Activated CD4-positive, alpha-beta T cell treated with anti-CD3 and anti-CD28 coated beads, Interleukin-2, Interleukin-4, amounts not matched to agents 100 ng/mL and 50 ng/mL, durations not matched to agents 16 hours and 8 hours (primary cell): Measurements from ENCODE around the gene RIMBP2.

ENCODE experiments used
- DNase-seq: peaks from one replicate; pipeline ENCODE4 v3.0.0-alpha.2; 2020; ENCODE audit warnings: low spot score

RIMBP2 gene

DNA sequence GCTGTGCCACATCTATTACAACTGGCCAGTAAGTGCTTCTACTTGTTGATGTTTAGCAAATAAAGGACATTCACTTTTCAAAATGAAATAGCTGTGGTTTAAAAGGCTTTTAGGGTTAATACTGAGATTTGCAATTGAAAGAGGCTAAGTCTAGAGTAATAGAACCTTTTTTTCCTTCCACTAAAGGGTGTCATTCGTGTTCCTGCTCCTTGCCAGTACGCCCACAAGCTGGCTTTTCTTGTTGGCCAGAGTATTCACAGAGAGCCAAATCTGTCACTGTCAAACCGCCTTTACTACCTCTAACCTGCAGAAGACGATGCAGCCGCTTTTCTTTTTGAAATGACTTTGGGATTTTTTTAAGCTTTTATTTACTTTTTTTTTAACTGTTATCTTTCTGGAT is 344.8 kb downstream of the RIMBP2 start:
- DNase-seq, result no peak

DNA sequence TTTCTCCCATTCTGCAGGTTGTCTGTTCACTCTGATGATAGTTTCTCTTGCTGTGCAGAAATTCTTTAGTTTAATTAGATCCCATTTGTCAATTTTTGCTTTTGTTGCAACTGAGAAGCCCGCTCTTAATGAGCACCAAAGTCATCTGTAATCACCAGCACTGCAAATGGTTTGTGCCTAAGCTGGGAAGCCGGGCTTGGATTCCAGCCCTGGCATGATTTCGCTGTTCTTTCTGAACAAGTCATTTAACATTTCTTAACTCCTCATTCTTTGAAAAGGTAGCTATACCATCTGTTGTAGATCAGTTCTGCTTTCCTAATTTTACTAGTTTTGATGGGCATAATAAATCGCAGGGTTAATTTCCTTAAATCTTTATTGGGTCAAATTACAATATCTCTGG is 346.3 kb downstream of the RIMBP2 start:
- DNase-seq, result no peak

DNA sequence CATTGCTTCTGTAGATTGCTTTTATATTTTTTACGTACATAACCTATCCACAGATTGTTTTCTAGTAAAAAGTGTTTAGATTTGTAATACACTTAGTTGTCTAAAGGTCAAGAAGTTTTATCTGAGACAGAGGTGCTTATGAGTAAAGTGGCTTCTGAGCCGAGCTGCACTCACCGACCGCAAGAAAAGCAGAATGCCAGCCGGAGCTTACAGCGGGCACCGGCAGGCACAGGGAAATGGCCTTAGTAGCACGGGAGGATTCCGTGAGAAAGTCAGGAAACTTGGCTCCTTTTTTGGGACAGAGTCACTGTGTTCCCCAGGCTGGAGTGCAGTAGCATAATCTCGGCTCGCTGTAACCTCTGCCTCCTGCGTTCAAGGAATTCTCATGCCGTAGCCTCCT is 348.6 kb downstream of the RIMBP2 start:
- no peak for DNase-seq

DNA sequence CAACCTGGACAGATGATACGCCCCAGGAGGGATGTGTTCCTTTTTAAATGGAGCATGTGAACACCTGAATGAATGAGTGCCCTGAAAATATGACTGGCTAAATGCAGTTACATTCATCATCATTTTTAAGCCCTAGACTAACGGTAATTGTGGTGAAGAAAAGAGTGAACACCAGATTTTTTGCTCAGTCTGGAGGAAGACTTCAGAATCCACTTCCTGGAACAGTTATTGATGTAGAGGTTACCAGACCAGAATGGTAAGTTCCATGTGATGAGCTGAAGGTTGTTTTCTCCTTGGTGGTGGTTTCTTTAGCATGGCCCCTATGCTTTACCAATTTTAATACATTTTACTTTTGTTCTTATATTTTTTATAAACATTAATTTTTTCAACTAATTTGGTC is 349.1 kb downstream of the RIMBP2 start:
- no peak for DNase-seq

DNA sequence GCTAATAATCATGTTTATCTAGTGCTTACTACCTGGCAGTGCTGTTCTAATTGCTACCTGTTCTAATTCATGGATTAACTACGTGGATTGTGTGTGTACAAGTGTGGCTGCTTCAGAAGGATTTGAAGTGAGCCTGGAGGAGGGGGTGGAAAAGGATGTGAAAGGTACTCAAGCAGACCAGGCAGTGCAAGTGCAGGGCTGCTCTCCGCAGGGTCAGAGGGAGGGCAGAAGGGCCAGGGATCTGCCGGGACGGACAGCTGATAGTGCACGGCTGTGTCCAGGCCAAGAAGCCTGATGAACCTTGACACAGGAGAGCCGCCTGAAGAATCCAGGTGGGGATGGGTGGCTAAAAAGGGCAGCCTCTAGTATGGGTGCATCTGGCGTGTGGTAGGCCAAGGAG is 349.9 kb downstream of the RIMBP2 start:
- DNase-seq, result no peak

DNA sequence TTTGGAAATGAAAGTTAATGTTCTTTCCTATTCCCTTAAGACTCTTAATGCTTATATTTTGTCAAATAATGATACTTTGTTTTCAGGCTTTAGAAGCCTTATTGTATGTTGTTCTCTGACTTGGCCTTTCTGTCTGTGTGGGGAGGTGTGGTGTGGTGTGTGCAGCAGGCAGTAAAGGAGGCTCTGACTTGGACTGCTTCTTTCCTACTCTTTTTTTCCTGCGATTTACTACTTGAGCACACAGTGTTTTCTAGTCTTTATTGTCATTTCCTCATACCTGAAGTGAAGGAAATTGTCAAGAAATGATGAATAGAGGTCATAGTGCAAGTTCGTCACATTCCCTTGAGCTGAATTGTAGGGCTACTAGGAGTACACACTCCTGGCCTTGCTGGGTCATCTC is 351.5 kb downstream of the RIMBP2 start:
- no peak for DNase-seq

DNA sequence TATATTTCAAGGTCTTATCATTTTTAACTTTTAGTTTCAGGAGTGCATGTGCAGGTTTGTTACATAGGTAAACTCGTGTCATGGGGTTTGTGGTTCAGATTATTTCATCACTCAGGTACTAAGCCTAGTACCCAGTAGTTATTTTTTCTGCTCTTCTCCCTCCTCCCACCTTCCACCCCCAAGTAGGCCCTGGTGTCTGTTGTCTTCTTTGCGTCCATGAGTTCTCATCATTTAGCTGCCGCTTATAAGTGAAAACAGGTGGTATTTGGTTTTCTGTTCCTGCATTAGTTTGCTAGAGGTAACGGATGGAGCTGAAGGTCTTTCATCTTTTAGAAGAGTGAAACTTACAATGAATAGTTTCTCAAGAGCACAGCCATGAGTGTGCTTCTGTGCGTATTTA is 354.0 kb downstream of the RIMBP2 start:
- no peak for DNase-seq

DNA sequence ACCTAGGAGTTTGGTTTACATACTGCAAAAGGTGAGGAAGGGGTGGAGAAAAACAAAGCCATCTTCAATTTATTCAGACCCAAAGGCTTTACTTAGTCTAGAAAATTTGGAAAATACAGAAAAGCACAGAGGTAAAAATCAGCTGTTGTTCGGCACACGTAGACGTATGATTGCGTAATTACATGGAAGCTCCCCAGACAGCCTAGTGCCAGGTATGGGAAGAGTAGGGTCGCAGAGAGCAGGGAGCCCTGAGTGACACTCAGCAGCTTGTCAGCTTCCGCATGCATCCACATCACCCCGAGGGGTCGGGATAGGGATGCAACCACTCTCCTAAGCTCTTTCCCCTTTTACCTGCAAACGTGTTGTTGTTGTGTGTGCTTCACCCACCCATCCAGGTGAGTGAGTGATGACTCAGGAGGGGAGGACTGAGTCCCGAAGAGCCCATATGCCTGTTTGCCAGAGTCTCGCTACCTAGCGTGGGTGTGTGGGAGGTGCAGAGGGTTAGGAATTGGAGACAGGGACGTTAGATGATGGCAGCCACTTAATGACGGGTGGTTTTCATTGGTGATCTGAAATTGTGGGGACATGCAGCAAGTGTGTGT is 358.3 kb downstream of the RIMBP2 start:
- no peak for DNase-seq

DNA sequence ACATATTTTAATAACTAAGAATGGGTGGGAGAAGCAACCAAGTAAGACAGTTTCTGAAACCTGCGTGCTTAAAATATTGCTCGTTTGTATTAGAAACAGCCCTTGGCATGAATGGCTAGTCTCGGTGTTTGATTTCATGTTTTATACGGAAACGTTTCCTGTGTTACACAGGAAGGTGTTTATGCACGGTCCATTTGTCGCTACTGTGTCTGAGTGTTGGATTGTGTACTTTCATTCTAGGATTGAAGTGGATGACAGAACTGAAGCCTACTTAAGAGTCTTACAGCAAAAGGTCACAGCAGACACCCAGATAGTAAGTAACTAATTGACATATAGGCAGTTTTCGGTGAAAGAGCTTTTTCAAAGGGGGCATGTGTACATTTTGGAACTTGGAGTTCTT is 358.9 kb downstream of the RIMBP2 start:
- DNase-seq, result no peak

DNA sequence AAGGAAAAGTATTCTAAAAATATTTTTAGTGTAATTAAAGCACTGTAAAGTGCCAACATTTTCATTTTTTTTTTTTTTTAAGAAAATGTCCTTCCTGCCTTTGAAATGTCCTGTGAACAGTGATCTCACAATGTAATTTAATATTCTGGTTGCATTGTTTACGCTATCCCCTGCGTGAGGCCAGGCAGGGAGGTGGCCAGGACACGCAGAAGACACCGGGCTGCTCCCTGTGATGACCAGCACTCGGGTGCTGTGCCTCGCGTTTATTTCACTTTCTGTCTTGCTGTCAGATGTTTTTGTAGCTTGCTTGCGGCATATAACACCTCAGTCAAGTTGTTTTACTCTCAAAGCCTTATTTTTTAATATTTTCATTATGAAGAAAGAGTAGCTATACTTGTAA is 359.9 kb downstream of the RIMBP2 start:
- DNase-seq, result no peak

DNA sequence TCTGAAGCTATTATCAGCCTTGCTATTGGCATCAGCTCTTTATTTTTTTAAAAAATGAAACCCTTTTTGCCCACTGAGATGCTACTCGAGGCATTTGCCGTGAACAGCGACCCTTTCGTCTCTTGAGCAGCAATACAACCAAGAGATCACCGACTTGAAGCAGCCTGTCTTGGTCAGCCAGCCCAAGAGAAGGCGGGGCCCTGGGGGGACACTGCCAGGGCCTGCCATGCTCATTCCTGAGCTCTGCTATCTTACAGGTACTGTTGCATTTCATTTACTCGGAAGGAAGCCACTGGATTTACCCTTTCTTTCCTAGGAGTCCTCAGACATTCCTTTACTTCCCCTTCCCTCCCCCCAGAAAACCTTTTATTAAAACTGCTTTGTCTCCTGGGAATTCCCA is 361.7 kb downstream of the RIMBP2 start:
- no peak for DNase-seq

DNA sequence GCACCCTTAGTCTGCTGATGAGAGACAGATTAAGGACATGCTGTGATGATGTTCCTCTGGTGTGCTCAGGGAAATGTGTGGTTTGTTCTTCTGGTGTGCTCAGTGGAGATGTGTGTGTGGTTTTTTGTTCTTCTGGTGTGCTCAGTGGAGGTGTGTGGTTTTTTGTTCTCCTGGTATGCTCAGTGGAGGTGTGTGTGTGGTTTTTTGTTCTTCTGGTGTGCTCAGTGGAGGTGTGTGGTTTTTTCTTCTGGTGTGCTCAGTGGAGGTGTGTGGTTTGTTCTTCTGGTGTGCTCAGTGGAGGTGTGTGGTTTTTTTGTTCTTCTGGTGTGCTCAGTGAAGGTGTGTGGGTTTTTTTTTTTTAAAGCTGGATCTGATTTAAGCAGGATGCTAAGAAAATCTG is 363.0 kb downstream of the RIMBP2 start:
- DNase-seq, result no peak

DNA sequence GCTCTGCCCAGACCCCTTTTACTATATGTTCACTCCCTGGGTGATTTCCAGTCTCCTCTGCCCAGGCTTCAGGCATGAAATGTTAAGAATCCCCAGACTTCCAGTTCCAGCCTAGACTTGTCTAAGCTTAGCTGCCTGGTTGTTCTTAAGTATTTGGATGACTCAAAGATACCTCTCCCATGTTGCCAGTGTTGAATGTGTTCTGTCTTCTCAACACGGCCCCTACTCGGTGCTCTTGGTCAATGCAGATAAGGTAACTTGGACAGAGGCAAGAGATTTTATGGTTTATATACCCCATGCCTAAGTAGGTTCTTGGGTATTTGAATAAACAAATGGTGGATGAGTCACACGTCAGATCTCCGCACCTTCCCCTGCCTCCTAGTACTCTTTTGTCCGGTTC is 364.8 kb downstream of the RIMBP2 start:
- no peak for DNase-seq

DNA sequence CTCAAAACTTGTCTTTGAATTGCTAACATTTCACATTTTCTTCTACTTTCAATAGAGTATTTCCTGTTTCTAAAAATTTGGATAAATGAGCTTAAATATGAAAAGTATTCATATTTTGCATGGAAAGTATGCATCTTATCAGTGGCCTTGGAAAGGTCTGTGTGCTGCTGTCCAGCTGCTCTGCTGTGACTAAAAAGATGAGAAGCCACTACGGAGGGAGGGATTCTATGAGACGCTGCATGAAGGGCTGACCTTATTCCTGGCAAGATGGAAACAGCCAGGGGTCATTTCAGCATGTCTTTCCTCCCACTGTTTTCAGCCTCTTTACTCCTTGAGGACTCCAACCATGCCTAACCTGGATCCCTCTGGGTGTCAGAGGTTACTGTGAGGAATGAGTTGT is 365.4 kb downstream of the RIMBP2 start:
- no peak for DNase-seq

DNA sequence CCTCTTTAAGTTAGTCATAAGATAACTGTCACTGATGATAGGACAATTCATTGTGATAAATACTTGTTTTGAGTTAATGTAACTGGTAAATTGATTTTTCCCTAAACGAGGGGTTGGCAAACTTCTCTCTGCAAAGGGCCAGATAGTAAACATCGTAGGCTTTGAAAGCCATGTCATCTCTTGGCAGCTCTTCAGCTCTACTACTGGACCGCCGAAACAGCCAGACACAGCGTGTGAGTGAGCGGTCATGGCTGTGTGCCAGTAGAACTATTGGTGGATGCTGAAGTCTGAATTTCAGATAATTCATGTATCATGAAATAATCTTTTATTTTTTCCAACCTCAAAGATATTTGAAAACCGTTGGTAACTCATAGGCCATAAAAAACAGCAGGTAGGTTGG is 368.5 kb downstream of the RIMBP2 start:
- DNase-seq, result no peak
